PFSK-1 (cell line): ENCODE data around the gene ZNF135.

Experiments used
- FOXP2 ChIP-seq: optimal IDR thresholded peaks from 2 replicates; pipeline ENCODE3; 2011; ENCODE audit warnings: borderline replicate concordance, control low read depth, inconsistent platforms; ENCODE audit not compliant: insufficient read depth; ENCODE audit errors: extremely low read length, extremely low read depth
- POLR2AphosphoS5 ChIP-seq: IDR thresholded peaks from 2 replicates; pipeline ENCODE4 v1.6.1; 2012; ENCODE audit warnings: low read depth, mild to moderate bottlenecking, control low read depth, low read length, moderate library complexity
- SIN3A ChIP-seq: IDR thresholded peaks from 2 replicates; pipeline ENCODE4 v1.6.1; 2012; ENCODE audit warnings: mild to moderate bottlenecking, low read length, moderate library complexity, borderline replicate concordance; ENCODE audit not compliant: insufficient read depth
- TAF1 ChIP-seq: IDR thresholded peaks from 2 replicates; pipeline ENCODE4 v1.6.1; 2012; ENCODE audit warnings: low read length, control low read depth, borderline replicate concordance; ENCODE audit not compliant: insufficient read depth
- TF ChIP-seq, protein P1 (sequence below), 2 experiments: IDR thresholded peaks; 2 replicates each; pipeline versions ENCODE4 v1.6.1 to v1.8.0; 2011 to 2012; ENCODE audit warnings: low read depth in 2 of 2, low read length in 2 of 2, control low read depth in 1 of 2, inconsistent platforms in 1 of 2, mild to moderate bottlenecking in 1 of 2, moderate library complexity in 1 of 2; ENCODE audit not compliant: insufficient read depth in 1 of 2

The ZNF135 gene

DNA sequence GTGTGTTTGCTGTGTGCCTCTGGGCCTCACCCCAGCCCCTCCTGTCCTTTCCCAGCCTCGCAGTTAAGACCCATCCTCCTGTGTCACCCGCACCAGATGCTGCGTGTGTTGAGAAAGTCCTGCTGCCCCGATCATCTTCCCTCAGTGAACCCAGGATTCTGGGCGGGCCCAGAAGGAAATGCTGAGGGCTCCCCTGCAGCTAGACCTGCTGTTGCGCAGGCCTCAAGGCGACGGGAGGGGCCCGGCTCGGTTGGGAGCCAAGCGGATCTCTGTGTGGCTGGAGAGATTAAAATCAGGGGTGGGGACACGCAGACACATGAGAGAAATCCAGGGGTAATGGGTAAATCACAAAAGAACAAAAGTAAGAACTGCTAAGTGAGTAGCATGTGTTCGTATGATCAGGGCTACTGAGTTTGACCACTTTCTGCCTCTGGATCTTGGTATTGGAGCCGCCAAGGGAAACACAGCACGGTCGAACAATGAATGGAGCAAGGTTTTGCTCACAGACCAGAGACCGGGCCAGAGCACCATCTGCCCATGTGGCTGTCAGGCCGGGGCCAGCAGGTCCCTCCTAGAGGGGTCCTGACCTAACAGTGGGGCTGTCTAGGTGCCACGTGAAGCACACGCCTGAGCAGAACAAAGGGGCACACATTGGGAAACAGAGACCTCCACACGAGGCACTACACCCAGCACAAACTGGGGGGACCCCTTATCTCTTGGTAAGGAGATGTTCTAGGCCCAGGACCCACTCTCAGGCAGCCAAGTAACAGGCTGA, 18.1 kb upstream of the ZNF135 start:
- TF ChIP-seq POLR2AphosphoS5 (no peak), FOXP2 (no peak), SIN3A (no peak), TAF1 (no peak)
- TF ChIP-seq, protein P1, sequence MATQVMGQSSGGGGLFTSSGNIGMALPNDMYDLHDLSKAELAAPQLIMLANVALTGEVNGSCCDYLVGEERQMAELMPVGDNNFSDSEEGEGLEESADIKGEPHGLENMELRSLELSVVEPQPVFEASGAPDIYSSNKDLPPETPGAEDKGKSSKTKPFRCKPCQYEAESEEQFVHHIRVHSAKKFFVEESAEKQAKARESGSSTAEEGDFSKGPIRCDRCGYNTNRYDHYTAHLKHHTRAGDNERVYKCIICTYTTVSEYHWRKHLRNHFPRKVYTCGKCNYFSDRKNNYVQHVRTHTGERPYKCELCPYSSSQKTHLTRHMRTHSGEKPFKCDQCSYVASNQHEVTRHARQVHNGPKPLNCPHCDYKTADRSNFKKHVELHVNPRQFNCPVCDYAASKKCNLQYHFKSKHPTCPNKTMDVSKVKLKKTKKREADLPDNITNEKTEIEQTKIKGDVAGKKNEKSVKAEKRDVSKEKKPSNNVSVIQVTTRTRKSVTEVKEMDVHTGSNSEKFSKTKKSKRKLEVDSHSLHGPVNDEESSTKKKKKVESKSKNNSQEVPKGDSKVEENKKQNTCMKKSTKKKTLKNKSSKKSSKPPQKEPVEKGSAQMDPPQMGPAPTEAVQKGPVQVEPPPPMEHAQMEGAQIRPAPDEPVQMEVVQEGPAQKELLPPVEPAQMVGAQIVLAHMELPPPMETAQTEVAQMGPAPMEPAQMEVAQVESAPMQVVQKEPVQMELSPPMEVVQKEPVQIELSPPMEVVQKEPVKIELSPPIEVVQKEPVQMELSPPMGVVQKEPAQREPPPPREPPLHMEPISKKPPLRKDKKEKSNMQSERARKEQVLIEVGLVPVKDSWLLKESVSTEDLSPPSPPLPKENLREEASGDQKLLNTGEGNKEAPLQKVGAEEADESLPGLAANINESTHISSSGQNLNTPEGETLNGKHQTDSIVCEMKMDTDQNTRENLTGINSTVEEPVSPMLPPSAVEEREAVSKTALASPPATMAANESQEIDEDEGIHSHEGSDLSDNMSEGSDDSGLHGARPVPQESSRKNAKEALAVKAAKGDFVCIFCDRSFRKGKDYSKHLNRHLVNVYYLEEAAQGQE (IDR thresholded peaks at IDR 0.05; ENCODE audit: insufficient read depth in 1 of 2, low read depth in 2 of 2, low read length in 2 of 2): no peak

DNA sequence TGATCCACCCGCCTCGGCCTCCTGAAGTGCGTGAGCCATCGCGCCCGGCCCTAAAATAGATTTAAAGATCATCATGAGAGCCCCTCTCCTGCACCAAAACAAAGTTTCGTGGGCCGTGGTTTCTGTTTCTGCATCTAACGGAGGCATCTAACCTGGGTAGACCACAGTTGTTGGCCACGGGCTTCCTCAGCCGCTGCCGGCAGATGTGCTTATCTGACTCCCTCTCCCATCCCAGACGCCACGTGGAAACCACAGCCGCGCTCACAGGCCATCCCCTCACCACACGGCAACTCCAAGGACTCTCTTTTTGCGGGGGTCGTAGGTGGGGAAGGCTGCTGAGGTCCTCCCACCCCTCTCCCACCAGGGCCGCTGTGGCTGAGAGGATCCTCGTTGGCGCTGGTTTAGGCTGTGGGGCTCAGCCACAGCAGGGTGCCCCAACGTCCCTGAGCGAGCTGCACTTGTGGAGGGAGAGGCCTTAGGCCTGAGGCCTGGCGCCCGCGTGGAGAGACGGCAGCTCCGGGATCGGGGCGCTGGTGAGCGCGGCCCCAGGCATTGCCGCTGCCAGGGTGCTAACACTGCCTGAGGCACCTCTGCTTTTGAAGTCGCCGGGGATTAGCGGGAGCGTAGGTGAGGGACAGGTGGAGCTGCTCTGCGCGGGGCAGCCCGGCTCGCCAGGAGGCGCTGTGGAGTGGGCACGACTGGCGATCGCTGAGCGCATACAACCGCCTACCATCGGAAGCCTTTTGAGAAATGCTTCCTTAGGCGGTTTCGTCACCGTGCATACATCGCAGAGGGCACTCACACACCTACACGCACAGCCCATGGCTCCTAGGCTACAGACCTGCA, 16.4 kb upstream of the ZNF135 start:
- TF ChIP-seq TAF1: no peak
- TF ChIP-seq, protein P1 (IDR thresholded peaks at IDR 0.05; ENCODE audit: insufficient read depth in 1 of 2, low read depth in 2 of 2, low read length in 2 of 2): no peak
- no peak for TF ChIP-seq SIN3A
- no peak for TF ChIP-seq FOXP2
- TF ChIP-seq POLR2AphosphoS5: no peak

DNA sequence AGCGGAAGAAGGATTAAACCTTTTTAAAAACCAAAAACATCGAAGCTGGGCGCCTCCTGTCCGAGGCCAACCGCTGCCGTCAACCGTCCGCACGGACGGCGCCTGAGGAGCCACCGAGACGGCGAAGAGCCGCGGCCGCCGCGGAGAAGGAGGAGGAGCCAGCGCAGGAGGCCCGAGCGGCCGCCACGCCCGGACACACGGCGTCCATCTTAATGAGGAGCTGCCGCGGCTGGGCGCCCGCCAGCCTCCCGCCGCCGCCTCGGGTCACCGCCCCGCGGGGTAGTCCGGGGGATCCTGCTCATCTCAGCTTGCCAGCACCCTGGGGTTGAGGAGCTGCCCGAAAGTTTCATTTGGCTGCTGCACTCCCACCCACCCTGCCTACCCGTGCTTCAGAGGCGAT, 14.7 kb upstream of the ZNF135 start:
- TF ChIP-seq SIN3A: no peak
- TF ChIP-seq, protein P1 (IDR thresholded peaks at IDR 0.05; ENCODE audit: insufficient read depth in 1 of 2, low read depth in 2 of 2, low read length in 2 of 2): no peak
- TF ChIP-seq POLR2AphosphoS5: no peak
- no peak for TF ChIP-seq FOXP2

DNA sequence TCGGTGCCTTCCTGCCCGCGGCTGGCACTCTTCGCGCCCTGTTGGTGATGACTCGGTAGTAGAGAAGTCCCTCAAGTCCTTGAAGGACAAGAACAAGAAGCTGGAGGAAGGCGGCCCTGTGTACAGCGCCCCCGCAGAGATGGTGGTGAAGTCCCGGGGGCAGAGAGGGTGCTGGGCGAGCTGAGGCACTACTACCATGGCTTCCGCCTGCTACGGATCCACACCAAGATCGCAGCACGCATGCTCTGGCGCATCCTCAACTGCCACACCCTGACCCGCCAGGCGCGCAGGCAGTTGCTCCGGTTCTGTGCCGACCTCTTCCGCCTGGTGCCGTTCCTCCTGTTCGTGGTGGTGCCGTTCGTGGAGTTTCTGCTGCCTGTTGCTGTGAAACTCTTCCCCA, 14.2 kb upstream of the ZNF135 start:
- no peak for TF ChIP-seq FOXP2
- TF ChIP-seq POLR2AphosphoS5: no peak
- no peak for TF ChIP-seq TAF1
- TF ChIP-seq, protein P1 (IDR thresholded peaks at IDR 0.05; ENCODE audit: insufficient read depth in 1 of 2, low read depth in 2 of 2, low read length in 2 of 2): no peak
- no peak for TF ChIP-seq SIN3A
